Measurements from ENCODE around the gene KRTAP21-2. TPM values are rescaled to one million over a fixed set of nuclear protein-coding genes. Genes with fewer than 3 reads are reported as not detected.

Gene KRTAP21-2
- total RNA-seq, 1 donor from 2014 or later: not detected

DNA sequence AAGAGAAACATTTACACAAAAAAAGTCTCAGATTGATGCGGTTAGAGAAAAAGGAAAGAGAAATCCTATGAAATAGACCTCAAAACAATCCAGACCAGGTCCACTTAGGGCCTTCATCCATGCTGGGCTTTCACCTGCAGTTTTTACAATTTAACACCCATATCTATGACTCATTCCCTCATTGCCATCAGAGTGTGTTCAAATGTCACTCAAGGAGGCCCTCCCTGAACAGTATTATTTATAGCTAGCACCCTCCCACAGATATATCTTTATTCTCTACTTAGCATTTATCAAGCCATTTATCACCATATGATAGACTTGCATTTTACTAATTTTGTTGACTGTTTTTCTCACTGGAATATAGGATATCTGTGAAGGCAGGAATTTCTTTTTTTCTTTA, 27.7 kb downstream of the KRTAP21-2 start:
- Histone ChIP-seq H3K9ac (no peak overlapping the region), H3F3A (ENCODE audit: low read depth) (no peaks in the 10 kb centered on the region), H3K4me2 (no peak overlapping the region), H3K4me3 (no peak overlapping the region), H3K4me1 (no peaks in the 10 kb centered on the region), H3K27ac (no peak overlapping the region), H3K36me3 (no peaks in the 10 kb centered on the region), H3K9me3 (ENCODE audit: low read depth) (no peaks in the 10 kb centered on the region), H2AFZ (replicated peaks) (no peak overlapping the region), H4K20me1 (ENCODE audit: low read depth) (no peaks in the 10 kb centered on the region), H3K79me2 (ENCODE audit: low read depth) (no peaks in the 10 kb centered on the region), H3K27me3 (no peaks in the 10 kb centered on the region)
- H3K27ac Mint-ChIP-seq: no peak overlapping the region
- TF ChIP-seq EZH2 (IDR thresholded peaks at IDR 0.05): no peak
- TF ChIP-seq, protein P1, sequence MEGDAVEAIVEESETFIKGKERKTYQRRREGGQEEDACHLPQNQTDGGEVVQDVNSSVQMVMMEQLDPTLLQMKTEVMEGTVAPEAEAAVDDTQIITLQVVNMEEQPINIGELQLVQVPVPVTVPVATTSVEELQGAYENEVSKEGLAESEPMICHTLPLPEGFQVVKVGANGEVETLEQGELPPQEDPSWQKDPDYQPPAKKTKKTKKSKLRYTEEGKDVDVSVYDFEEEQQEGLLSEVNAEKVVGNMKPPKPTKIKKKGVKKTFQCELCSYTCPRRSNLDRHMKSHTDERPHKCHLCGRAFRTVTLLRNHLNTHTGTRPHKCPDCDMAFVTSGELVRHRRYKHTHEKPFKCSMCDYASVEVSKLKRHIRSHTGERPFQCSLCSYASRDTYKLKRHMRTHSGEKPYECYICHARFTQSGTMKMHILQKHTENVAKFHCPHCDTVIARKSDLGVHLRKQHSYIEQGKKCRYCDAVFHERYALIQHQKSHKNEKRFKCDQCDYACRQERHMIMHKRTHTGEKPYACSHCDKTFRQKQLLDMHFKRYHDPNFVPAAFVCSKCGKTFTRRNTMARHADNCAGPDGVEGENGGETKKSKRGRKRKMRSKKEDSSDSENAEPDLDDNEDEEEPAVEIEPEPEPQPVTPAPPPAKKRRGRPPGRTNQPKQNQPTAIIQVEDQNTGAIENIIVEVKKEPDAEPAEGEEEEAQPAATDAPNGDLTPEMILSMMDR (IDR thresholded peaks at IDR 0.05): no peak
- no peak for TF ChIP-seq EZH2phosphoT487 (IDR thresholded peaks at IDR 0.05)
- H3K36me3 Mint-ChIP-seq: no peaks in the 10 kb centered on the region
- peaks cover 2% of the 10 kb centered on the region for H3K27me3 Mint-ChIP-seq (ENCODE audit: insufficient read depth, low read depth)
- no peaks in the 10 kb centered on the region for H3K9me3 Mint-ChIP-seq
- no peak overlapping the region for H3K4me3 Mint-ChIP-seq
- no peak for DNase-seq (ENCODE audit: low spot score)
- no peaks in the 10 kb centered on the region for H3K4me1 Mint-ChIP-seq

DNA sequence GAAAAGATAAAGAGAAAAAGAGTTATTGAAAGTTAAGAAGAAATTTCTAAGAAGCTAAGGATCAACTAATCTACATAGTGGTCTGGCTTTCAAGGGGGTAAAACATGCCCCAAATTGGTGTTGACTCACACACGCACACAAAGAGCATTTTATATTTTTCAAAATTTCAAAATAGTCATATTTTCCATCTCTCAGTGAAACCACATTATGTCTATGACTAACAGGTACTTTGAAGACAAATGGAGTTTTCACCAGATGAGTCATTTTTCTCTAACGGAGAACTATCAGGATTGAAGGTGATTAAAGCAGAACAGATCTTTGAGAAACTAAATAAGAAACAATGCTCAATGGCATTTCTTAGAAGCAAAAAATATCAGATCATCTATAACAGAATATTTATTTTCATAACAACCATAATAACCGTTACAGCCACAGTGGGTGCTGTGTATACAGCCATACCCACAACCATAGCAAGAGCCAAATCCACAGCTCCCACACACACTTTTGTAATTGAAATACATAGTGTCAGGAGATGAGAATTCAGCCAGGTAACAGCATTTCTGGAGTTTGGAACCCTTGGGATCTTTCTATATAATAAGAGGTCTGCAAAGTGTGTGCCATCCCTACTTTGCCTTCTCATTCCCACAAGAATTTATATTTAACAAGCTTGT, 28.7 kb downstream of the KRTAP21-2 start, which contains the start of gene KRTAP21-3:
TSS of gene KRTAP21-3 (minus strand) at position 539 of the 671 bp plus-strand sequence. CDS start at position 521, 18 bp downstream.
- Histone ChIP-seq H4K20me1 (ENCODE audit: low read depth) (no peaks in the 10 kb centered on the region), H2AFZ (replicated peaks) (no peak within 1 kb of the TSS), H3K4me3 (no peak within 1 kb of the TSS), H3K9ac (no peak within 1 kb of the TSS), H3K36me3 (no peaks in the 10 kb centered on the region), H3K4me1 (no peaks in the 10 kb centered on the region), H3F3A (ENCODE audit: low read depth) (no peaks in the 10 kb centered on the region), H3K27me3 (no peaks in the 10 kb centered on the region), H3K9me3 (ENCODE audit: low read depth) (no peaks in the 10 kb centered on the region), H3K4me2 (no peak within 1 kb of the TSS), H3K79me2 (ENCODE audit: low read depth) (no peaks in the 10 kb centered on the region), H3K27ac (no peak within 1 kb of the TSS)
- Mint-ChIP-seq H3K36me3 (no peaks in the 10 kb centered on the region), H3K4me1 (no peaks in the 10 kb centered on the region), H3K27ac (no peak within 1 kb of the TSS), H3K27me3 (ENCODE audit: insufficient read depth, low read depth) (peaks cover 2% of the 10 kb centered on the region), H3K9me3 (no peaks in the 10 kb centered on the region), H3K4me3 (no peak within 1 kb of the TSS)
- DNase-seq (ENCODE audit: low spot score): no peak
- TF ChIP-seq EZH2 (IDR thresholded peaks at IDR 0.05): no peak
- TF ChIP-seq, protein P1 (IDR thresholded peaks at IDR 0.05): no peak
- no peak for TF ChIP-seq EZH2phosphoT487 (IDR thresholded peaks at IDR 0.05)

DNA sequence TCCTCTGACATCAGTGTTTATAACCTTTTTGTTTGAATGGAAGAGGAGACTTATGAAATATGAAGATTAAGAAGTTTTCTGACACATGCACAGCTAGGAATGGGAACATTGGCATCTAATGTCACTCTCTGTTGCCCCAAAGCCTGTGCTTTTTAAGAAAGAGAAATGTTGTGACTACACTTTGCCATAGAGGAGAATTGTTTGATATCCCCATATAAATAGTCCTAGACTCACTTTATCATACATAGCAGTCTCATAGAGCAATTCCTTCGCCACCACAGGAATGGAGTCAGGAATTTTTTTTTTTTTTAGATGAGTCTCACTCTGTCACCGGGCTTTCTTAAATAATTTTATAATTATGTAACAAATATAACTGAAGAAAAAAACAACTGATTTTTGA, 30.0 kb downstream of the KRTAP21-2 start:
- TF ChIP-seq, protein P1 (IDR thresholded peaks at IDR 0.05): no peak
- TF ChIP-seq EZH2 (IDR thresholded peaks at IDR 0.05): no peak
- no peak for TF ChIP-seq EZH2phosphoT487 (IDR thresholded peaks at IDR 0.05)
- Mint-ChIP-seq H3K27ac (no peak overlapping the region), H3K9me3 (no peaks in the 10 kb centered on the region), H3K4me1 (no peaks in the 10 kb centered on the region), H3K36me3 (no peaks in the 10 kb centered on the region), H3K27me3 (ENCODE audit: insufficient read depth, low read depth) (peaks cover 2% of the 10 kb centered on the region), H3K4me3 (no peak overlapping the region)
- Histone ChIP-seq H3K4me3 (no peak overlapping the region), H3K9ac (no peak overlapping the region), H3K79me2 (ENCODE audit: low read depth) (no peaks in the 10 kb centered on the region), H3K4me2 (no peak overlapping the region), H3K27ac (no peak overlapping the region), H3K36me3 (no peaks in the 10 kb centered on the region), H4K20me1 (ENCODE audit: low read depth) (no peaks in the 10 kb centered on the region), H3K9me3 (ENCODE audit: low read depth) (peaks cover 5% of the 10 kb centered on the region), H3K4me1 (no peaks in the 10 kb centered on the region), H3K27me3 (no peaks in the 10 kb centered on the region), H2AFZ (replicated peaks) (no peak overlapping the region), H3F3A (ENCODE audit: low read depth) (no peaks in the 10 kb centered on the region)
- no peak for DNase-seq (ENCODE audit: low spot score)

Measured in neural progenitor cell (in vitro differentiated cells).